ENCODE data around the gene NAALADL2.

- TF ChIP-seq CTCF (conservative IDR thresholded peaks at IDR 0.05) (no peak), ZFX (IDR thresholded peaks at IDR 0.05) (no peak)
These were observed 524.2 kb downstream of the NAALADL2 start for GRCh38 chr3:175383371-175383770.
